Gastroesophageal sphincter (tissue), 3 donors: Measurements from ENCODE around the gene CYLD.

ENCODE experiments used
- CTCF ChIP-seq, 4 experiments: fragments of 200-600 bp in 2 of 4; fragments of 450-650 bp in 2 of 4; sonication (generic) in 1 of 4; IDR thresholded peaks; one replicate each; pipeline ENCODE4 v1.5.1; 2017 to 2019; ENCODE audit warnings: antibody characterized with exemption in 4 of 4, mild to moderate bottlenecking in 2 of 4, moderate library complexity in 2 of 4
- EP300 ChIP-seq: sonication (generic); formaldehyde crosslinking; IDR thresholded peaks from one replicate; pipeline ENCODE4 v1.6.1; 2017; ENCODE audit warnings: antibody characterized with exemption, mild to moderate bottlenecking
- POLR2A ChIP-seq, 2 donors: fragments of 450-650 bp; IDR thresholded peaks; one replicate each; pipeline ENCODE4 v1.6.1; 2017; ENCODE audit warnings: antibody characterized with exemption in 2 of 2, mild to moderate bottlenecking in 2 of 2, moderate library complexity in 1 of 2
- POLR2AphosphoS5 ChIP-seq: sonication (generic); formaldehyde crosslinking; IDR thresholded peaks from one replicate; pipeline ENCODE4 v1.6.1; 2017; ENCODE audit warnings: antibody characterized with exemption

GRCh38 chr16:50838885-50839284 is 97.0 kb downstream of the CYLD start:
- TF ChIP-seq POLR2AphosphoS5 = no peak
- TF ChIP-seq CTCF (IDR thresholded peaks at IDR 0.05) = no peak
- TF ChIP-seq POLR2A (IDR thresholded peaks at IDR 0.05) = no peak
- no peak for TF ChIP-seq EP300
